ENCODE data around the gene SZRD1.
"Not testable (repeated sequence)": the region's sequence is repeated elsewhere in the genome, so short reads cannot be mapped to it uniquely, and the experiment has no call there.

The SZRD1 gene, protein sequence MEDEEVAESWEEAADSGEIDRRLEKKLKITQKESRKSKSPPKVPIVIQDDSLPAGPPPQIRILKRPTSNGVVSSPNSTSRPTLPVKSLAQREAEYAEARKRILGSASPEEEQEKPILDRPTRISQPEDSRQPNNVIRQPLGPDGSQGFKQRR

DNA sequence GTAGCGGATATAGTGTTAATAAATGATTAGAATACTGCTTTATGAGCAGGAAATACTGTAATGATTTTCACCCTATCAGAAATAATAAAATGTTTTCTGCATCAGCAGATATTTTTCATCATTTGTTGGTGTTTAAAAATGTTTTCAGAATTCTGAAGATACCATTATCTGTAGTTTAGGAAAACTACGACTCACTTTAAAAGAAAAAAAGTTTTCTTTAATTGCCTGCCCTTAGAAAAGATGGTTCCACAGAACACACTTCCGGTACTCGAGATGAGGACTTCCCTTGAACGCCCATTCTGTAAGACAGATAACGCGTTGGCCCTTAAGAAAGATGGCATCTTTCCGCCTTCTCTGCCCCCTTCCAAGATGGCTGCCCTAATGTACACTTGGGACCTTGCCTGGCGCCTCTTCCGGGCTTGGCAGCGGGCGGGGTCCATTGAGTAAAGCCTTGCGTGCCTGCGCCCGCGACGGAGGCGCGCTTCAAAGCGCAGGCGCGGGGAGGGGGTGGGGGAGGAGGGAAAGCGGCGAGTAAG lies at the start of gene SZRD1:
Gene SZRD1, plus strand, starts transcription at position 521 of the 536 bp plus-strand sequence. CDS start 16 bp downstream, outside the sequence.
- DNase-seq (ENCODE audit: low read depth) = peak; percentile 90

DNA sequence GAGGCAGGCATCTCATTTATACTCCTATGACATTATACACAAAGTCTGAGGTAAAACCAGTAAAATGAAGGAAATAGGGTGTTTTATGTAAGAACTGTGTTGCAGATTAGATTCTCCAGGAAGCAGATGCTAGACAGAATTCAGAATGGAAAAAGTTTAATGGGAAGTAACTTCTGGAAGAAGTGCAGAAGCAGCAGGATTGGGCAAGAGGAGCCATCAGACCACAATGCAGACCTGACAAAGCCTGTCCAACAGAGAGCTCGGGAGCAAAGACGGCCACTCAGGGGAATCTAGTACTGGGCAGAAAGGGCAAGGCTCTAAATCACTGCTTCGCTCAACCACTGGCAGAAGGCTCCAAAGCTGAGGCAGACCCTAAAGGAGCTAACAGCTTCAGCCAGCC lies 48.5 kb upstream of the SZRD1 start:
- DNase-seq (ENCODE audit: low read depth) = no peak

DNA sequence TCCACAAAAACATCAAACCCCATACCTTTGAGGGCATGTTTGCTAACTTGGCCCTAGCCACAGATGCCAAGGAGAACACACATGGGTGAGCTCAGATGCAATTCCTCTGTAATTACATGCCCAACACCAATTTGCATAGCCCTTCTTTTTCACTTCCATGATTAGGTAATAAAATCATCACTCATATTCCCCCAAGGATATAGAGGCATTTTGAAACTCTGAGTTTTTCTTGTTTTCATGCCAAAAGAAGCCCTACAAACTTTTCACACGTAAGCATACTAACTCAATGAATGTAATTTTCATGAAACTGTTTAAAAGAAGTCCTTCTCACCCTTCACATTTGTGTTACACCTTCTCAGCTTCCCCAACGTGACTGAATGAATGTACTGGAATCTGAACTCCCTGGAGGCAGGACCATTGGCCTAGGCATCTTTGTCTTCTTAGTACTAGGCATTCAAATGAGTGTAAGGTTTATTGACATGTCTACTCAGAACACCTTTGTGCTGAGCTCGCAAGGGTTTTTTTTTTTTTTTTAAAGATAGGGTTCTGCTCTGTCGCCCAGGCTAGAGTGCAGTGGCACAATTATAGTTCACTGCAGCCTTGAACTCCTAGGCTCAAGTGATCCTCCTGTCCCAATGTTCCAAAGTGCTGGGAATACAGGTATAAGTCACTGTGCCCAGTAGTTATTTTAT lies 45.7 kb upstream of the SZRD1 start:
- DNase-seq (ENCODE audit: low read depth) = no peak

DNA sequence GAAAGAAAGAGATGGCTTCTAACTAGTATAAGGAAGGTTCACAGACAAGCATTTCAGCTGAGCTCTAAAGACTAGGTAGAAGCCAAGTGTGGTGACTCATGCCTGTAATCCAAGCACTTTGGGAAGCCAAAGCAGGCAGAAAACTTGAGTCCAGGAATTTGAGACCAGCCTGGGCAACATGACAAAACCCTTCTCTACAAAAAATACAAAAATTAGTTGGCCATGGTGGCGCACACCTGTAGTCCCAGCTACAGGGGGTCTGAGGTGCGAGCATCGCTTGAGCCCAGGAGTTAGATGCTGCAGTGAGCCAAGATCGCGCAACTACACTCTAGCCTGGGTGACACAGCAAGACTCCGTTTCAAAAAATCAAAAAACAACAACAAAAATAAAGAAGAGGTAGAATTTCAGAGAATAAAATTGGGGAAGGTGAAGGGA lies 42.6 kb upstream of the SZRD1 start:
- DNase-seq (ENCODE audit: low read depth) = no peak

DNA sequence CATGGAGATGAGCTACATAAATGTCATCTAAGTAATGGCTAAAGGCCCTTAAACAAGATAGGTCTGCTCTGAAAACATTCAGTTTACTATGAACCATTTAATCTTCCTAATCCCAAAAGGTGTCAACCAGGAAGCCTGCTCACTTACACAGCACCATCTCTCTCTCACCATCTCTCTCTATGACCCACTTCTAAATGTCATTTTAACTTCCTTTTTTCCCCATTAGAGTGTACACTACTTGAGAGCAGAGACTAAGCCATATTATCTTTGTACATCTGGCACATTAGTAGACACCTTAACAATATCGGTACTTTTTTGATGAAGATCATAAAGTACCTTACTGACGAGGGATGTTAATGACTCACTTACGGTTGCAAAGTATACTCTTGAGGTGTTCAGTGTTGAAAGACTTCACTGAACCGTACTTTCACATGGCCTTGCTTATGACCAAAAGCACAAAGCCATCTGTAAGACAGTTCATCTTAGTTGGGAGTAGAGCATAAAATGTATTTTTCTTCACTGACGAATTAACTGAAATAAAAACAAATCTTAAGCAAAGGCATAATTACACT lies 40.1 kb upstream of the SZRD1 start:
- no peak for DNase-seq (ENCODE audit: low read depth)

DNA sequence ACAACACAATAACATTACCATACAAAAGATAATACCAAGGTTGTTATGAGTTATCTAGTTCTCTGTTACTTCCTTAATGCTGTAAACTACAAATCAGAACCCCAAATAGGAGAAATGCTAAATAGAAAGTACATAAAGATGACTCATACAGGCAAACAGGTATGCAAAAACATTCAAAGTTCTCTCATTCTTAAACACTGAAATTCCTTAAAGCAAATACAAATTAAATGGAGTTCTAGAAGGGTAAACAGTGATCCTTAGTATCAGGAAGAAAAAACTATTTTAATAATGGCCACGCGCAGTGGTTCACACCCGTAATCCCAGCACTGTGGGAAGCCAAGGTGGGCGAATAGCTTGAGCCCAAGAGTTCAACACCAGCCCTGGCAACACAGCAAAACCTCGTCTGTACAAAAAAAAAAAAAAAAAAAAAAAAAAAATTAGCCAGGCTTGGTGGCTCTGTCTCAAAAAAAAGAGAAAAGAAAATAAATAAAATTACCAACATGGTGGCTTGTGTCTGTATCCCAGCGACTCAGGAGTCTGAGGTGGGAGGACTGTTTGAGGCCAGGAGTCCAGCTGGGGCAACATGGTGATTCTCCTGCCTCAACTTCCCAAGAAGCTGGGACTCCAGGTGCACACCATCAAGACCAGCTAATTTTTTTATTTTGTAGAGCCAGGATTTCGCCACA lies 32.2 kb upstream of the SZRD1 start:
- no peak for DNase-seq (ENCODE audit: low read depth)

- DNase-seq (ENCODE audit: low read depth) = no peak
These were observed 28.1 kb upstream of the SZRD1 start for GRCh38 chr1:16338961-16339360.

- DNase-seq (ENCODE audit: low read depth) = no peak
These were observed 26.4 kb upstream of the SZRD1 start for GRCh38 chr1:16340673-16341072.

GRCh38 chr1:16342331-16343062 lies 24.5 kb upstream of the SZRD1 start:
- no peak for DNase-seq (ENCODE audit: low read depth)

GRCh38 chr1:16343276-16343675 lies 23.8 kb upstream of the SZRD1 start:
- not testable (repeated sequence) for DNase-seq (ENCODE audit: low read depth)

DNA sequence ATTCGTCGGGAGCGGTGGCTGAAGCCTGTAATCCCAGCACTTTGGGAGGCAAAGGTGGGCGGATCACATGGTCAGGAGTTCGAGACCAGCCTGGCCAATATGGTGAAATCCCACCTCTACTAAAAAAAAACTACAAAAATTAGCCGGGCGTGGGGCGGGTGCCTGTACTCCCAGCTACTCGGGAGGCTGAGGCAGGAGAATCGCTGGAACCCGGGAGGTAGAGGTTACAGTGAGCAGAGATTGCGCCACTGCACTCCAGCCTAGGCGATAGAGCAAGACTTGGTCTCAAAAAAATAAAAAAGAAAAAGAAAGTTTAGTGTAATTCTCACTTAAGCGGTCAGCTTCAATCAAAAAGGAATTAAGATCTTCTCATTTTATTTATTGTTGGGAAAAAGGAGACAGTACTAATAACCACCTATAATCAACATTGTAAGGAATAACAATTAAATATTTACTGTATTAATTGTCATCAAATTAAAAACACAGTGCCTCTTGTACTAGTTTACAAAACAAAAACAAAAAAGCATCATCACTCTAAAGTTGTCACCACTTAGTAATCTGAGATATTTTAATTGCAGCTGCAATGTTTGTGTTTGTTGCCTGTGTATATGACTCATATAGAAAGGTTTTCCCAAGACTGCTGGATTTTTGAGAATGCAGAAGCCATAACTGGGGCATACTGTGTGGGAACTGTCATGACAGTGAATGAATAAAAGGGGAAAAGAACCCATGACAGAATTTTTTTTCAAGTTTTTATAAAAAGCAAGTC lies 18.4 kb upstream of the SZRD1 start:
- DNase-seq (ENCODE audit: low read depth) = no peak

GRCh38 chr1:16349847-16350406 lies 17.1 kb upstream of the SZRD1 start:
- DNase-seq (ENCODE audit: low read depth) = no peak

- DNase-seq (ENCODE audit: low read depth) = no peak
These were observed 15.5 kb upstream of the SZRD1 start for GRCh38 chr1:16351456-16351993.

DNA sequence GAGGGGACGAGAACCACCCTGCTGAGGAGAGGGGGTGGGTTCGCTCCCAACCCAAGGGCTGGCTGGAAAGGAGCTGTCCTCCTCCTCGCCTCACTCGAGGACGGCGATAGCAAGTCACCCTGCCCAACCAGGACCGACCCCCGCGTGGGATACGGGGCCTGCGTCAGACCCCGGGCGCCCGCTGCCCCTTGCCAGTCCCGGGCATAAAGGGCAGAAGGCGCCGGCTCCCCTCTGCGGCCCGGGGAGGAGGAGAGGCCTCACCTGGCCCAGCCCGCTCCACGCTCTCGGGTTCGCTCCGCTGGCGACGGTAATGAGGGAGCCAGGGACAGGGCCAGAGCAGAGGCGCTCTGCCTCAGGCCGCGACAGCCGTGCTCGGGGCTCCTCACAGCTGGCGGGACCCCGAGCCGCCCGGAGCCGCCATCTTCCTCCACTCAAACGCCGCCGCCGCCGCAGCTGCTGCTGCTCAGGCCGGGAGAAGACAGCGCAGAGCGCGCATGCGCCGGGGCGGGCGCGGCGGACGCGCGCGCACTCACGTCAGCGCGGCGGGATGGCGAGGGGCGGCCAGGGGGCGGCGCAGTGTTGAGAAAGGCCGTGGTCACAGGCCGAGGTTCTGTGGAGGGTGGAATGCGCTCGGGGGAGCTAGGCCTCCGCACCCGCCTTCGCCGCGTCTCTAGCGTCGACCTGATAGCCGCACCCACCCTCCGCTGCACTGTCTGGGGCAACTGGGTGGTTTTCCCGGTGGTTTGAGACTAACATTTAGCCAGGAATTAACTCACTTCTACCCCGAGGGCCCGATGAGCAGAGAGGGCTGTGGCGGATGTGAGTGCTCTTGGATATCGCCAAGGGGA lies 14.8 kb upstream of the SZRD1 start, which contains the start of gene FBXO42:
Gene FBXO42, minus strand, starts transcription at position 487 of the 848 bp plus-strand sequence. CDS start 37,062 bp downstream, outside the sequence.
- peak; percentile 85 for DNase-seq (ENCODE audit: low read depth)

- no peak for DNase-seq (ENCODE audit: low read depth)
These were observed 14.1 kb upstream of the SZRD1 start for GRCh38 chr1:16352842-16353535.

GRCh38 chr1:16354619-16355018 lies 12.4 kb upstream of the SZRD1 start:
- no peak for DNase-seq (ENCODE audit: low read depth)

DNA sequence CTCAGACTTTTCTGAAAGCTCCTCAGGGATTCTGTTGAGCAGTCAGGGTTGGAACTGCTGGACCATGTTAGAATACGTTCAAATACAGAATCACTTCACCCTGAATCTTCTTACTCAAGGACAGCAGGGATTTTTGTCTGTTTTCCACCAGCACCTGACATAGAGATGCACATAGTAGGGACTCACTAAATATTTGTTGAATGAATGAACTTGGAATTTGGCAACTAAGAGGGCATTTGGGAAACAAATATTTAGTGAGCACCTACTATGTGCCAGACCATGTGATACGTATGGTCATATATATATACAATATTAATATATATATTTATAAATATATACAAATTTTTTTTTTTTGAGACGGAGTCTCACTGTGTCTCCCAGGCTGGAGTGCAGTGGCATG lies 10.2 kb upstream of the SZRD1 start:
- no peak for DNase-seq (ENCODE audit: low read depth)

DNA sequence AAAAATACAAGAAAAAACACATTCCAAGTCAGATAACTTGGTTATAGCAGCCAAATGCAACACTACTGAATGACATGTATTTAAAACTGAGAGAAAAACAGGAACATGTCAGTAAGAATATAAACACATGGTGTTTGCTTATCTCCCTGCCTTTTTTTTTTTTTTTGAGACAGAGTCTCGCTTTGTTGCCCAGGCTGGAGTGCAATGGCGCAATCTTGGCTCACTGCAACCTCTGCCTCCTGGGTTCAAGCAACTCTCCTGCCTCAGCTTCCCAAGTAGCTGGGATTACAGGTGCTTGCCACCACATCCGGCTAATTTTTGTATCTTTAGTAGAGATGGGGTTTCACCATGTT lies 1.9 kb upstream of the SZRD1 start:
- DNase-seq (ENCODE audit: low read depth) = not testable (repeated sequence)
